Activated T-helper 2 cell treated with anti-CD3 and anti-CD28 coated beads, Interferon-gamma antibody, Interleukin-2, Interleukin-4, amounts not matched to agents 10 μg/mL and 5 μg/mL and 100 μg/mL, durations not matched to agents 14 hours and 24 hours and 36 hours (primary cell): ENCODE results near the gene MED10. TPM values are rescaled to one million over a fixed set of nuclear protein-coding genes. Genes with fewer than 3 reads are reported as not detected.

ENCODE experiments used
- DNase-seq: peaks from one replicate; pipeline ENCODE4 v3.0.0; 2021; ENCODE audit warnings: low spot score
- H3K27ac Mint-ChIP-seq: one replicate; pipeline ENCODE4 v1.8.0; 2021; ENCODE audit warnings: mixed read lengths
- H3K27me3 Mint-ChIP-seq: one replicate; pipeline ENCODE4 v1.8.0; 2021; ENCODE audit warnings: low read depth, mixed read lengths
- H3K36me3 Mint-ChIP-seq: one replicate; pipeline ENCODE4 v1.8.0; 2021; ENCODE audit warnings: low read depth, mixed read lengths
- H3K4me1 Mint-ChIP-seq: one replicate; pipeline ENCODE4 v1.8.0; 2021; ENCODE audit warnings: low read depth, mixed read lengths
- H3K4me3 Mint-ChIP-seq: one replicate; pipeline ENCODE4 v1.8.0; 2021; ENCODE audit warnings: low read depth, mild to moderate bottlenecking, moderate library complexity, mixed read lengths
- H3K9me3 Mint-ChIP-seq: one replicate; pipeline ENCODE4 v1.8.0; 2021; ENCODE audit warnings: mixed read lengths
- intact Hi-C: fragments of 100-400 bp; cut with micrococcal nuclease; formaldehyde crosslinking; loops from one replicate; pipeline ENCODE4 v1.15.1; 2023
- total RNA-seq: library from RNA; stranded (reverse); gene quantifications from 2 replicates; pipeline ENCODE4 v1.2.3, GENCODE V29; 2022

MED10 gene
- total RNA-seq, 1 donor from 2014 or later, result 53.3 TPM

GRCh38 chr5:6396836-6397535 is 18.6 kb upstream of the MED10 start:
- H3K9me3 Mint-ChIP-seq, result no peaks in the 10 kb centered on the region
- DNase-seq, result no peak
- H3K4me1 Mint-ChIP-seq, result peaks cover 5% of the 10 kb centered on the region
- H3K27ac Mint-ChIP-seq, result no peak overlapping the region
- peaks cover 15% of the 10 kb centered on the region for H3K27me3 Mint-ChIP-seq
- intact Hi-C loops, result no loop called here
- H3K36me3 Mint-ChIP-seq, result no peaks in the 10 kb centered on the region
- H3K4me3 Mint-ChIP-seq, result no peak overlapping the region

- peaks cover 5% of the 10 kb centered on the region for H3K4me1 Mint-ChIP-seq
- H3K4me3 Mint-ChIP-seq, result no peak overlapping the region
- no peaks in the 10 kb centered on the region for H3K36me3 Mint-ChIP-seq
- H3K27ac Mint-ChIP-seq, result no peak overlapping the region
- intact Hi-C loops, result no loop called here
- H3K9me3 Mint-ChIP-seq, result peaks cover under 1% of the 10 kb centered on the region
- H3K27me3 Mint-ChIP-seq, result peaks cover 12% of the 10 kb centered on the region
- no peak for DNase-seq
These were observed 17.7 kb upstream of the MED10 start for GRCh38 chr5:6396043-6396442.

- peaks cover 5% of the 10 kb centered on the region for H3K9me3 Mint-ChIP-seq
- no peak for DNase-seq
- no peak overlapping the region for H3K27ac Mint-ChIP-seq
- peaks cover 5% of the 10 kb centered on the region for H3K4me1 Mint-ChIP-seq
- H3K27me3 Mint-ChIP-seq, result peaks cover 12% of the 10 kb centered on the region
- no peaks in the 10 kb centered on the region for H3K36me3 Mint-ChIP-seq
- H3K4me3 Mint-ChIP-seq, result no peak overlapping the region
- intact Hi-C loops, result no loop called here
These were observed 17.3 kb upstream of the MED10 start for GRCh38 chr5:6395621-6396020.

GRCh38 chr5:6395102-6395445 is 16.7 kb upstream of the MED10 start:
- Mint-ChIP-seq H3K36me3 (no peaks in the 10 kb centered on the region), H3K27me3 (peaks cover 13% of the 10 kb centered on the region)

GRCh38 chr5:6394429-6395101 is 16.2 kb upstream of the MED10 start:
- no peak overlapping the region for H3K27ac Mint-ChIP-seq
- peaks cover 12% of the 10 kb centered on the region for H3K27me3 Mint-ChIP-seq
- no peak for DNase-seq
- peaks cover 5% of the 10 kb centered on the region for H3K9me3 Mint-ChIP-seq
- no peaks in the 10 kb centered on the region for H3K36me3 Mint-ChIP-seq
- H3K4me1 Mint-ChIP-seq, result peaks cover 5% of the 10 kb centered on the region
- intact Hi-C loops, result no loop called here
- no peak overlapping the region for H3K4me3 Mint-ChIP-seq

More at GRCh38 chr5:6395102-6395445, 16.7 kb upstream of the MED10 start:
- no peak for DNase-seq
- Mint-ChIP-seq H3K4me1 (peaks cover 5% of the 10 kb centered on the region), H3K9me3 (peaks cover 5% of the 10 kb centered on the region), H3K27ac (no peak overlapping the region), H3K4me3 (no peak overlapping the region)
- intact Hi-C loops, result no loop called here

GRCh38 chr5:6393596-6394194 is 15.3 kb upstream of the MED10 start:
- H3K4me1 Mint-ChIP-seq, result peaks cover 5% of the 10 kb centered on the region
- no peak overlapping the region for H3K27ac Mint-ChIP-seq
- no peak for DNase-seq
- peaks cover 5% of the 10 kb centered on the region for H3K9me3 Mint-ChIP-seq
- H3K4me3 Mint-ChIP-seq, result no peak overlapping the region
- no peaks in the 10 kb centered on the region for H3K36me3 Mint-ChIP-seq
- H3K27me3 Mint-ChIP-seq, result peaks cover 12% of the 10 kb centered on the region
- intact Hi-C loops, result no loop called here

GRCh38 chr5:6392561-6392960 is 14.2 kb upstream of the MED10 start:
- Mint-ChIP-seq H3K4me3 (no peak overlapping the region), H3K27me3 (peaks cover 12% of the 10 kb centered on the region), H3K36me3 (no peaks in the 10 kb centered on the region), H3K27ac (no peak overlapping the region), H3K9me3 (peaks cover 5% of the 10 kb centered on the region), H3K4me1 (peaks cover 5% of the 10 kb centered on the region)
- DNase-seq, result no peak
- intact Hi-C loops, result no loop called here

- no peak overlapping the region for H3K4me3 Mint-ChIP-seq
- no peak overlapping the region for H3K27ac Mint-ChIP-seq
- peaks cover 17% of the 10 kb centered on the region for H3K27me3 Mint-ChIP-seq
- no peak for DNase-seq
- intact Hi-C loops, result no loop called here
- H3K9me3 Mint-ChIP-seq, result peaks cover 5% of the 10 kb centered on the region
- H3K36me3 Mint-ChIP-seq, result no peaks in the 10 kb centered on the region
- peaks cover 5% of the 10 kb centered on the region for H3K4me1 Mint-ChIP-seq
These were observed 12.8 kb upstream of the MED10 start for GRCh38 chr5:6391151-6391550.

- intact Hi-C loops, result no loop called here
- peaks cover 5% of the 10 kb centered on the region for H3K9me3 Mint-ChIP-seq
- peaks cover 17% of the 10 kb centered on the region for H3K27me3 Mint-ChIP-seq
- DNase-seq, result no peak
- no peak overlapping the region for H3K27ac Mint-ChIP-seq
- H3K4me1 Mint-ChIP-seq, result peaks cover 5% of the 10 kb centered on the region
- H3K36me3 Mint-ChIP-seq, result no peaks in the 10 kb centered on the region
- H3K4me3 Mint-ChIP-seq, result no peak overlapping the region
These were observed 11.7 kb upstream of the MED10 start for GRCh38 chr5:6389946-6390530.

GRCh38 chr5:6389397-6389796 is 11.1 kb upstream of the MED10 start:
- no peak overlapping the region for H3K4me3 Mint-ChIP-seq
- no peak for DNase-seq
- peaks cover 5% of the 10 kb centered on the region for H3K9me3 Mint-ChIP-seq
- no peak overlapping the region for H3K27ac Mint-ChIP-seq
- peaks cover 5% of the 10 kb centered on the region for H3K4me1 Mint-ChIP-seq
- H3K36me3 Mint-ChIP-seq, result no peaks in the 10 kb centered on the region
- H3K27me3 Mint-ChIP-seq, result peaks cover 17% of the 10 kb centered on the region
- intact Hi-C loops, result no loop called here

GRCh38 chr5:6387970-6388369 is 9.6 kb upstream of the MED10 start:
- no peak overlapping the region for H3K4me3 Mint-ChIP-seq

GRCh38 chr5:6386271-6386670 is 7.9 kb upstream of the MED10 start:
- DNase-seq, result no peak
- H3K9me3 Mint-ChIP-seq, result peaks cover 5% of the 10 kb centered on the region
- peaks cover 14% of the 10 kb centered on the region for H3K27me3 Mint-ChIP-seq
- H3K4me1 Mint-ChIP-seq, result no peaks in the 10 kb centered on the region
- no peak overlapping the region for H3K4me3 Mint-ChIP-seq
- no peaks in the 10 kb centered on the region for H3K36me3 Mint-ChIP-seq
- intact Hi-C loops, result no loop called here
- H3K27ac Mint-ChIP-seq, result no peak overlapping the region

More at GRCh38 chr5:6387970-6388369, 9.6 kb upstream of the MED10 start:
- no peak overlapping the region for H3K27ac Mint-ChIP-seq
- no peak for DNase-seq
- intact Hi-C loops, result no loop called here
- peaks cover 5% of the 10 kb centered on the region for H3K9me3 Mint-ChIP-seq
- peaks cover 17% of the 10 kb centered on the region for H3K27me3 Mint-ChIP-seq
- no peaks in the 10 kb centered on the region for H3K4me1 Mint-ChIP-seq
- no peaks in the 10 kb centered on the region for H3K36me3 Mint-ChIP-seq

- intact Hi-C loops, result no loop called here
- Mint-ChIP-seq H3K27me3 (peaks cover 13% of the 10 kb centered on the region), H3K9me3 (no peaks in the 10 kb centered on the region), H3K36me3 (no peaks in the 10 kb centered on the region), H3K4me1 (no peaks in the 10 kb centered on the region), H3K27ac (no peak overlapping the region), H3K4me3 (no peak overlapping the region)
- no peak for DNase-seq
These were observed 6.5 kb upstream of the MED10 start for GRCh38 chr5:6384856-6385255.
